Measurements from ENCODE around the gene TTBK1.

The TTBK1 gene

GRCh38 chr6:43290339-43290904 lies 47.1 kb downstream of the TTBK1 start:
- H2BK120ac ChIP-seq (ENCODE audit: insufficient read depth, low read length, poor library complexity) = no peak overlapping the region

GRCh38 chr6:43290905-43291355 lies 47.6 kb downstream of the TTBK1 start:
- DNase-seq = no peak
- no peak overlapping the region for H3K23ac ChIP-seq (ENCODE audit: low read length)
- WGBS (ENCODE audit: extremely low coverage, insufficient coverage, insufficient read length) = no CpG with 5 or more reads among the region's 6 CpGs
- H3K9ac ChIP-seq (ENCODE audit: low read length) = no peak overlapping the region
- no peak overlapping the region for H3K4me3 ChIP-seq (ENCODE audit: low read depth, low read length)
- H2BK12ac ChIP-seq (ENCODE audit: low read length) = no peak overlapping the region
- H3K27me3 ChIP-seq (ENCODE audit: insufficient read depth, low read length) = peaks cover under 1% of the 10 kb centered on the region
- H3K14ac ChIP-seq (ENCODE audit: low read length) = no peak overlapping the region
- H2AK5ac ChIP-seq (ENCODE audit: low read length) = no peak overlapping the region
- no peak overlapping the region for H3K4me2 ChIP-seq (ENCODE audit: low read length)
- H2BK120ac ChIP-seq (ENCODE audit: insufficient read depth, low read length, poor library complexity) = no peak overlapping the region
- no peaks in the 10 kb centered on the region for H3K4me1 ChIP-seq (ENCODE audit: control insufficient read depth in 1 of 2, insufficient read depth in 2 of 2, low read length in 2 of 2)
- no peak overlapping the region for H3K27ac ChIP-seq (ENCODE audit: low read depth, low read length)
- H3K79me2 ChIP-seq (ENCODE audit: control insufficient read depth, insufficient read depth, low read length, poor library complexity) = no peaks in the 10 kb centered on the region
- no peak overlapping the region for H2AFZ ChIP-seq (ENCODE audit: insufficient read depth, low read length, poor library complexity)
- H4K91ac ChIP-seq (ENCODE audit: low read depth, low read length) = no peak overlapping the region
- no peak overlapping the region for H4K8ac ChIP-seq (ENCODE audit: low read depth, low read length)
- H3K18ac ChIP-seq (ENCODE audit: low read length) = no peak overlapping the region
- no peak overlapping the region for H3K4ac ChIP-seq (ENCODE audit: low read depth, low read length)
- no peaks in the 10 kb centered on the region for H3K36me3 ChIP-seq (ENCODE audit: control insufficient read depth in 1 of 2, insufficient read depth in 2 of 2, low read length in 2 of 2)
- no peaks in the 10 kb centered on the region for H3K79me1 ChIP-seq (ENCODE audit: low read length)
- H3K9me3 ChIP-seq (ENCODE audit: insufficient read depth, low read depth, low read length) = peaks cover 3% of the 10 kb centered on the region
- H4K12ac ChIP-seq (ENCODE audit: low read depth, low read length) = no peak overlapping the region
- no peak overlapping the region for H2BK5ac ChIP-seq (ENCODE audit: low read depth, low read length, poor library complexity)

More at GRCh38 chr6:43290339-43290904, 47.1 kb downstream of the TTBK1 start:
- H3K4ac ChIP-seq (ENCODE audit: low read depth, low read length) = no peak overlapping the region
- no peaks in the 10 kb centered on the region for H3K36me3 ChIP-seq (ENCODE audit: control insufficient read depth in 1 of 2, insufficient read depth in 2 of 2, low read length in 2 of 2)
- H3K9me3 ChIP-seq (ENCODE audit: insufficient read depth, low read depth, low read length) = peaks cover 3% of the 10 kb centered on the region
- no peak overlapping the region for H3K4me2 ChIP-seq (ENCODE audit: low read length)
- H3K23ac ChIP-seq (ENCODE audit: low read length) = no peak overlapping the region
- H3K4me1 ChIP-seq (ENCODE audit: control insufficient read depth in 1 of 2, insufficient read depth in 2 of 2, low read length in 2 of 2) = no peaks in the 10 kb centered on the region
- no peak overlapping the region for H3K14ac ChIP-seq (ENCODE audit: low read length)
- H4K91ac ChIP-seq (ENCODE audit: low read depth, low read length) = no peak overlapping the region
- H3K27ac ChIP-seq (ENCODE audit: low read depth, low read length) = no peak overlapping the region
- peaks cover 6% of the 10 kb centered on the region for H3K27me3 ChIP-seq (ENCODE audit: insufficient read depth, low read length)
- no peak overlapping the region for H4K12ac ChIP-seq (ENCODE audit: low read depth, low read length)
- no peaks in the 10 kb centered on the region for H3K79me2 ChIP-seq (ENCODE audit: control insufficient read depth, insufficient read depth, low read length, poor library complexity)
- WGBS (ENCODE audit: extremely low coverage, insufficient coverage, insufficient read length) = no CpG with 5 or more reads among the region's 3 CpGs
- H2AK5ac ChIP-seq (ENCODE audit: low read length) = no peak overlapping the region
- H3K18ac ChIP-seq (ENCODE audit: low read length) = no peak overlapping the region
- no peak overlapping the region for H2BK12ac ChIP-seq (ENCODE audit: low read length)
- no peak for DNase-seq
- no peak overlapping the region for H2AFZ ChIP-seq (ENCODE audit: insufficient read depth, low read length, poor library complexity)
- no peak overlapping the region for H3K9ac ChIP-seq (ENCODE audit: low read length)
- H4K8ac ChIP-seq (ENCODE audit: low read depth, low read length) = no peak overlapping the region
- H2BK5ac ChIP-seq (ENCODE audit: low read depth, low read length, poor library complexity) = no peak overlapping the region
- no peak overlapping the region for H3K4me3 ChIP-seq (ENCODE audit: low read depth, low read length)
- no peaks in the 10 kb centered on the region for H3K79me1 ChIP-seq (ENCODE audit: low read length)

- Histone ChIP-seq H2AFZ (ENCODE audit: insufficient read depth, low read length, poor library complexity) (no peak overlapping the region), H2BK12ac (ENCODE audit: low read length) (no peak overlapping the region), H3K4me3 (ENCODE audit: low read depth, low read length) (no peak overlapping the region), H3K27ac (ENCODE audit: low read depth, low read length) (no peak overlapping the region), H4K12ac (ENCODE audit: low read depth, low read length) (no peak overlapping the region), H4K8ac (ENCODE audit: low read depth, low read length) (no peak overlapping the region), H2BK120ac (ENCODE audit: insufficient read depth, low read length, poor library complexity) (no peak overlapping the region), H4K91ac (ENCODE audit: low read depth, low read length) (no peak overlapping the region), H3K4me2 (ENCODE audit: low read length) (no peak overlapping the region), H3K79me1 (ENCODE audit: low read length) (no peaks in the 10 kb centered on the region), H3K9ac (ENCODE audit: low read length) (no peak overlapping the region), H3K9me3 (ENCODE audit: insufficient read depth, low read depth, low read length) (peaks cover 3% of the 10 kb centered on the region), H2AK5ac (ENCODE audit: low read length) (no peak overlapping the region), H2BK5ac (ENCODE audit: low read depth, low read length, poor library complexity) (no peak overlapping the region), H3K18ac (ENCODE audit: low read length) (no peak overlapping the region), H3K36me3 (ENCODE audit: control insufficient read depth in 1 of 2, insufficient read depth in 2 of 2, low read length in 2 of 2) (no peaks in the 10 kb centered on the region), H3K79me2 (ENCODE audit: control insufficient read depth, insufficient read depth, low read length, poor library complexity) (no peaks in the 10 kb centered on the region), H3K4ac (ENCODE audit: low read depth, low read length) (no peak overlapping the region), H3K4me1 (ENCODE audit: control insufficient read depth in 1 of 2, insufficient read depth in 2 of 2, low read length in 2 of 2) (no peaks in the 10 kb centered on the region), H3K27me3 (ENCODE audit: insufficient read depth, low read length) (no peaks in the 10 kb centered on the region), H3K23ac (ENCODE audit: low read length) (no peak overlapping the region), H3K14ac (ENCODE audit: low read length) (no peak overlapping the region)
- WGBS (ENCODE audit: extremely low coverage, insufficient coverage, insufficient read length) = no CpG with 5 or more reads among the region's 2 CpGs
- no peak for DNase-seq
Observed at GRCh38 chr6:43291708-43292107, 48.4 kb downstream of the TTBK1 start.

- H2AFZ ChIP-seq (ENCODE audit: insufficient read depth, low read length, poor library complexity) = no peak overlapping the region
- no peak overlapping the region for H3K23ac ChIP-seq (ENCODE audit: low read length)
- no peaks in the 10 kb centered on the region for H3K4me1 ChIP-seq (ENCODE audit: control insufficient read depth in 1 of 2, insufficient read depth in 2 of 2, low read length in 2 of 2)
- no peak overlapping the region for H4K8ac ChIP-seq (ENCODE audit: low read depth, low read length)
- H3K9ac ChIP-seq (ENCODE audit: low read length) = no peak overlapping the region
- no peak overlapping the region for H2BK120ac ChIP-seq (ENCODE audit: insufficient read depth, low read length, poor library complexity)
- no peaks in the 10 kb centered on the region for H3K79me1 ChIP-seq (ENCODE audit: low read length)
- H3K4ac ChIP-seq (ENCODE audit: low read depth, low read length) = no peak overlapping the region
- DNase-seq = no peak
- no peaks in the 10 kb centered on the region for H3K27me3 ChIP-seq (ENCODE audit: insufficient read depth, low read length)
- WGBS (ENCODE audit: extremely low coverage, insufficient coverage, insufficient read length) = no CpG with 5 or more reads among the region's 6 CpGs
- no peak overlapping the region for H4K91ac ChIP-seq (ENCODE audit: low read depth, low read length)
- H3K9me3 ChIP-seq (ENCODE audit: insufficient read depth, low read depth, low read length) = peaks cover 3% of the 10 kb centered on the region
- H3K4me3 ChIP-seq (ENCODE audit: low read depth, low read length) = no peak overlapping the region
- H3K4me2 ChIP-seq (ENCODE audit: low read length) = no peak overlapping the region
- no peak overlapping the region for H2AK5ac ChIP-seq (ENCODE audit: low read length)
- no peaks in the 10 kb centered on the region for H3K36me3 ChIP-seq (ENCODE audit: control insufficient read depth in 1 of 2, insufficient read depth in 2 of 2, low read length in 2 of 2)
- H3K79me2 ChIP-seq (ENCODE audit: control insufficient read depth, insufficient read depth, low read length, poor library complexity) = no peaks in the 10 kb centered on the region
- H3K18ac ChIP-seq (ENCODE audit: low read length) = no peak overlapping the region
- H3K27ac ChIP-seq (ENCODE audit: low read depth, low read length) = no peak overlapping the region
- no peak overlapping the region for H4K12ac ChIP-seq (ENCODE audit: low read depth, low read length)
- no peak overlapping the region for H3K14ac ChIP-seq (ENCODE audit: low read length)
- no peak overlapping the region for H2BK5ac ChIP-seq (ENCODE audit: low read depth, low read length, poor library complexity)
- H2BK12ac ChIP-seq (ENCODE audit: low read length) = no peak overlapping the region
Observed at GRCh38 chr6:43292341-43292740, 49.1 kb downstream of the TTBK1 start.

Data from trophoblast cell (in vitro differentiated cells and primary cell).